Stimulated activated naive B cell treated with anti-CD40 and anti-IgM and Interleukin-4, amounts not matched to agents 10 μg/mL and 1 μg/mL and 100 μg/mL, for 72 hours (primary cell): ENCODE data around the gene EIF4E3.

Source experiments
- ATAC-seq, 2 donors: fragments of 150-1000 bp; cut with Tn5 transposase; replicated peaks; 2 replicates each; pipeline ENCODE4 v1.10.0; 2021; ENCODE audit warnings: moderate library complexity in 1 of 2
- DNase-seq: peaks from one replicate; pipeline ENCODE4 v3.0.0; 2021
- H3K27ac Mint-ChIP-seq: one replicate; pipeline ENCODE4 v1.8.0; 2022; ENCODE audit warnings: mild to moderate bottlenecking, mixed read lengths
- H3K27me3 Mint-ChIP-seq, 2 donors: one replicate each; pipeline ENCODE4 v1.8.0; 2022; ENCODE audit warnings: mixed read lengths in 2 of 2
- H3K36me3 Mint-ChIP-seq, 2 donors: one replicate each; pipeline ENCODE4 v1.8.0; 2022; ENCODE audit warnings: mixed read lengths in 2 of 2, mild to moderate bottlenecking in 1 of 2
- H3K4me1 Mint-ChIP-seq, 2 donors: one replicate each; pipeline ENCODE4 v1.8.0; 2022; ENCODE audit warnings: mixed read lengths in 2 of 2, mild to moderate bottlenecking in 1 of 2
- H3K4me3 Mint-ChIP-seq, 2 donors: one replicate each; pipeline ENCODE4 v1.8.0; 2022; ENCODE audit warnings: mild to moderate bottlenecking in 2 of 2, mixed read lengths in 2 of 2, moderate library complexity in 1 of 2
- H3K9me3 Mint-ChIP-seq, 2 donors: one replicate each; pipeline ENCODE4 v1.8.0; 2022; ENCODE audit warnings: mixed read lengths in 2 of 2, mild to moderate bottlenecking in 1 of 2

EIF4E3 gene

DNA sequence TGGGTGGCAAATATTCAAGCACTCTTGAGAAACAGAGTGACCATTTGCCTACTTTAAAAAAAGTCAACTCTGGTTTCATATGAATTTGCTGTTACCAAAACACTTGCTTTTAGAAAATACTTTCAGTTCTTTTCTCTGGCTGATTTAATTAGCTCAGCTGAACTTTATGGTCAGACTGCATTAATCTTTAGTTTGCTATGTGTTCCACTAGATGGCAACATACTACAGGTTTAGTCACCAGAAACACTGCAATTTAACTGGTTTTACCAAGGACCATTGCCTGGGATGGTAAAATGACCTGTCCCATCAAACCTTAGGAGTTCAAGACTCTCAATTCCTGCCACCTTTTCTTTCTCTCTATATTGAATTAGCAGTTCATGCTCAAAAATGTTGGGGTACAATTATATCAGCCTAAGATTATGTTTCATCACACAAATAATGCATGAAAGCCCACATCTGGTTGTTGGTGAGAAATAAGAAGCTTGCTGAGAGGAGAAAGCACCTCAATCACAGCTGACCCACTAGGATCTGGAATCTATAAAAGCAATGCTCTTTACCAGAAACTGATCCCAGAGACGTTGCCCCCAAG is 14.2 kb downstream of the EIF4E3 start:
- ATAC-seq: peak; percentile 74 to 80
- Mint-ChIP-seq H3K36me3 (no peaks in the 10 kb centered on the region), H3K27ac (no peak overlapping the region), H3K4me3 (no peak overlapping the region), H3K4me1 (peaks cover 2 to 5% of the 10 kb centered on the region in 2 donors), H3K27me3 (no peaks in the 10 kb centered on the region), H3K9me3 (no peaks in the 10 kb centered on the region)
- DNase-seq: no peak

DNA sequence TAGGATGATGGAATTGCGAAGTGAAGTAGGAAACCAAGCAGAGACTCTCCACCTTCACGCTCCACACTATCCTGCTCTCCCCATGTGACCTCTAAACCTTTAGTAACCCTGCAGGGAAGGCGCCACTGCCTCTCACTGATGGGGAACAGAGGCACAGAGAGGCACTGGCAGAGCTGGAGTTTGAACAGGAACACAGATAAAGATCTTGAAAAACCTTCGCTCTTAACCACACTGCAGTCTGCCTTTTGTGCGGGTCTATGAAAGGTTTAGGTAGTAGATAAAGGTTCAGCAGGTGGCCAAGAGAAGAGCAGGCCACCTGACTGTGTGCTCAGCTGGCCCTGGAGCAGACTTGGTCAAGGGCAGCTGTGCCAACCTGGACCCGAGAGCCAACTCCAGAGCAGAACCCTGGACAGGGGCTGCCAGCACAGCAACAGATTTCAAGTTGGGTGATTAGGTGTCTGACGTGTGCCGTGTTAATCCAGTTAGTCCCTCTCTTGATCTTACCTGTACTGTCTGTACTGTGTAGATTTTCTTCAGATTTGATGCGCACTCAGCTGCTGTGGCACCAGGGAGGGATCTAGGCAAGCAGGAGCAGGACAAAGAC is 15.2 kb downstream of the EIF4E3 start:
- Mint-ChIP-seq H3K27ac (peak overlapping the region; percentile 59), H3K27me3 (no peaks in the 10 kb centered on the region), H3K4me1 (peaks cover 2 to 5% of the 10 kb centered on the region in 2 donors), H3K4me3 (no peak overlapping the region), H3K9me3 (no peaks in the 10 kb centered on the region), H3K36me3 (no peaks in the 10 kb centered on the region)
- ATAC-seq (no peak), DNase-seq (no peak)

DNA sequence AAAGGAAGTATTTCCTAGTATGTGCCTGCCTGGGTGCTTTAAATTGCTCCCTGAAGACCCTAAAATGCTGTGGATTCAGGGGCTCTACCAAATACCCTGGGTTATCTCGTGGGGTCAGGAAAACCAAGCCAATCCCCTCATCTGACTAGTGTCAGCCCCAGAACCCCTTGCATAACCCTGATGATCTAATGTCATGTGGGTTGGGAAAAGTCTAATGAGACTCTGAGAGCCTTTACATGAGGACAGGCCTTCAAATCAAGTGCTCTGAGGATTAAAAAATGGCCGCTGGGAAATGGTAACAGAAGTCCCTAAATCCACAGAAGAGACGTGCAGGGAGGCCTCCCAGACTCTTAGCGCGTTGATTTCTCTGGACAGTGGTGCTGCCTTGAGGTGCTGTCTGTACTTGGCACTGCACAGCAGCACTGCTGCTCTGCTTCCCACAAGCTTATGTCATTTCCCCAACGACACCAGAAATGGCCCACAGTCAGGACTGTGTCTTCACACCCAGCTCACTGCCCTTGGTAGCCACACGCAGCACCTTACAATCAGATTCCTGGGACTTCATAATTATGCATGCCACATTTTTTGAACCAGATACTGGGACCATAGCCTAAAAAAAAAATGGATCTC is 16.6 kb downstream of the EIF4E3 start:
- Mint-ChIP-seq H3K9me3 (no peaks in the 10 kb centered on the region), H3K27me3 (no peaks in the 10 kb centered on the region), H3K27ac (no peak overlapping the region), H3K4me1 (peaks cover 2 to 5% of the 10 kb centered on the region in 2 donors), H3K4me3 (no peak overlapping the region), H3K36me3 (no peaks in the 10 kb centered on the region)
- DNase-seq (no peak), ATAC-seq (no peak)

DNA sequence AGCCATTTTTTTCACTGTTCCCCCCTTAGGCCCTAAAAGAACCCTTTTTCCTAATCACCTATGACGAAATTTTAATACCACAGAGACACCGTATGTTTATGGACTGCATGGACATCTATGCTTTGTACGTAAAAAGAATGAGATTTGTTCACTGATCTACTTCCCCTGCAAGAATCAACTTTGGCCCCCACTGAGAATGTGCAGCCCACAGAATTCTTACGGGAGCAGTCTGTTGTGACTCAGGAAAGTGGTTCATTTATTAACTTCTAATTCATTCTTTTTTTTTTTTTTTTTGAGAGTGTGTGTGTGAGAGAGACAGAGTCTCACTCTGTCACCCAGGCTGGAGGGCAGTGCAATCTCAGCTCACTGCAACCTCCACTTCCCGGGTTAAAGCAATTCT is 17.6 kb downstream of the EIF4E3 start:
- H3K4me1 Mint-ChIP-seq: peaks cover 2 to 6% of the 10 kb centered on the region in 2 donors
- no peaks in the 10 kb centered on the region for H3K27me3 Mint-ChIP-seq
- no peaks in the 10 kb centered on the region for H3K9me3 Mint-ChIP-seq
- DNase-seq: no peak
- H3K27ac Mint-ChIP-seq: no peak overlapping the region
- ATAC-seq: no peak
- no peaks in the 10 kb centered on the region for H3K36me3 Mint-ChIP-seq
- no peak overlapping the region for H3K4me3 Mint-ChIP-seq

DNA sequence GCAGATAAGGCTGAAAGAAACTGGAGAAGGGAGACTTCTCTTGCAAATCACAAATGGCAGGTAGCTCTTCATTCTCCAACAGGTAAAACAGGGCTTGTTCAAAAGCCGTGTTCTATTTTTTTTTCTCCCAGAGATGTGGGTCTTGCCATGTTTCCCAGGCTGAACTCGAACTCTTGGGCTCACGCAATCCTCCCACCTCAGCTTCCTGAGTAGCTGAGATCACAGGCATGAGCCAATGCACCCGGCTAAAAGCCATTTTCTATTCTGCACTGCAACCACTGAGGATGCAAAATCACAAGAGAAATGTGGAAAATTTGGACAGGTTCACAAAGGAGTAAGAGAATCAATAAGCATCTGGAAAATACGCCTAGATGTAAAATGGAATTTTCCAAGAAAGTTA is 19.5 kb downstream of the EIF4E3 start:
- H3K4me3 Mint-ChIP-seq: no peak overlapping the region
- DNase-seq (no peak), ATAC-seq (no peak)
- no peaks in the 10 kb centered on the region for H3K9me3 Mint-ChIP-seq
- no peak overlapping the region for H3K27ac Mint-ChIP-seq
- H3K36me3 Mint-ChIP-seq: no peaks in the 10 kb centered on the region
- H3K4me1 Mint-ChIP-seq: peaks cover 5 to 8% of the 10 kb centered on the region in 2 donors
- H3K27me3 Mint-ChIP-seq: no peaks in the 10 kb centered on the region

DNA sequence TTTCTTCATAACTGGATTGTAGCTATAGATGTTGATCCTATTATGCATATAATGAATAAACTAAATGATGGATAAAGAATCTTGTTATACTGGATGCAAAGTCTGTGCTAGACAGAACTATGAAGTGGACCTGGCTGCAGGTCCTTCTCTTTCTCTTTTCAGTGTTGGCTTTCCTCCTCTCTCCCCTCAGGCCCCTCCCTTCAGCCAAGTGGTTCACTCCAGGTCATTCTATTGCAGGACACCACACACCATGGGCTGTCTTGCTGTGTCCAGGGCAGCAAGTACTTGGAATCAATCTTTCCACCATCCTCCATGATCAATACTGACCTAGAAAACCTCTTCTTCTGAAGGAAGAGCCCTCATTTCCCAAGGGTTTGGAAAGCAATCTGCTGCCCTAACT is 20.3 kb downstream of the EIF4E3 start:
- Mint-ChIP-seq H3K4me3 (no peak overlapping the region), H3K4me1 (peaks cover 6 to 8% of the 10 kb centered on the region in 2 donors), H3K27ac (no peak overlapping the region), H3K36me3 (no peaks in the 10 kb centered on the region), H3K27me3 (no peaks in the 10 kb centered on the region), H3K9me3 (no peaks in the 10 kb centered on the region)
- DNase-seq: no peak
- no peak for ATAC-seq

DNA sequence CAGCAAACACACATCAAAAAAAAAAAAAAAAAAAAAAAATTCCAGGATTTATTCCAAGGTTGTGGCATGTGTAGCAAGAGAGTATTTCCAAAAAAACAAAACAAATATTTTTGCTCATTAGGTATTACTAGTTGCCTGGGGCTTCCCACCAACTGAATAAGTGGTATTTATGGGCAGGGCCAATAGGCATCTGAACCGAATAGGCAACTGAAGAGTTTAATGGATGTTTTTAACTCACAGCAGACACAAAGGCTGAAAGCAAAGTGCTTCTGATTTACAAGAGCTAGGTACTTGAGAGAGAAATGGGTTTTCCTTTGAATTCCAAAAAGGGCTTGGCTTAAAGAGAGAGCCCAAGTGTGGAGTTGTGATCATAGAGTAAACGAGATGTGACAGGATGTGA is 21.4 kb downstream of the EIF4E3 start:
- Mint-ChIP-seq H3K27me3 (no peaks in the 10 kb centered on the region), H3K36me3 (no peaks in the 10 kb centered on the region), H3K4me1 (peaks cover 5 to 8% of the 10 kb centered on the region in 2 donors), H3K9me3 (no peaks in the 10 kb centered on the region), H3K27ac (peak overlapping the region; percentile 11), H3K4me3 (no peak overlapping the region)
- DNase-seq (no peak), ATAC-seq (no peak)

DNA sequence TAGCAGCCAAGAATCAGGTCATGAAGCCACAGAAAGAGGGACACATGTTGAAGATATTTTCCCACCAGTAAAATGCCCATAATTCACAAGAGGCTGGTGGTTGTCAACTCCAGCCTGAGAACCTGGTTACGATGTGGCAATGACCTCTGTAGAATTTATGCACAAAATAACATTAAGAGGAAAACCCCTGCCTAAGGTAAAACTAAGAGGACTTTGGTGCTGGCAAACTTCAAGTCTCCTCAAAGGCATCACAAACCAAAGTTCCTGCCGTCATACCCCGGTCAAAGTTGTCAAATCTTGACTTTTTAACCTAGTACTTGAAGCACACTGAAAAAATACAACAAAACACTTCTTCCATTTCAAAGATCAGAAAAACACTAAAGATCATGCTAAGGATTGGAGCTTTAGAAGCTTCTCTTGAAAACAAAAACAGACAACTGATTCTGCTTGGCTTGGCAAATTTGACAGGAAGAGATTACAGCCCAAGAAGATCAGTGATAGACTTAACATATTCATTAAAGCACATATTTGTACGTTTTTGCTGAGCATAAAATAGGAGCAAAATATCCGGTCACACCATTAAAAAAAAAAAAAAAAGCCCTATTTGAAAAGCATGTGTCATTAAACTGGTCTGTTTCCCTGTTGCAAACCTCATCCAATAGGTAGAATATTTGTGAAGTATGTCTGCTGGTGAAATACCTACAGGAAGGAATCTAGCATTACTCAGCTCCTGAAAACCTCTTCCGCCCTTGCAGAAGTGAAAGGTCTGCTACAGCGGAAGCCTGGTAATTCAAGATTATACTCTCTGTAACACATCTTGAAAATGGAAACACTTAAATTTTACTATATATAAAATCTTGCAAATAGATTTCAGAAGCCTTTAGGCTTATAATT is 22.8 kb downstream of the EIF4E3 start:
- DNase-seq (no peak), ATAC-seq (peak; percentile 67 to 82)
- H3K9me3 Mint-ChIP-seq: no peaks in the 10 kb centered on the region
- peak overlapping the region; percentile 68 for H3K27ac Mint-ChIP-seq
- peaks cover 5 to 8% of the 10 kb centered on the region in 2 donors for H3K4me1 Mint-ChIP-seq
- peaks cover 1 to 3% of the 10 kb centered on the region in 2 donors for H3K36me3 Mint-ChIP-seq
- peak overlapping the region; percentile 26 to 61 for H3K4me3 Mint-ChIP-seq
- H3K27me3 Mint-ChIP-seq: no peaks in the 10 kb centered on the region

DNA sequence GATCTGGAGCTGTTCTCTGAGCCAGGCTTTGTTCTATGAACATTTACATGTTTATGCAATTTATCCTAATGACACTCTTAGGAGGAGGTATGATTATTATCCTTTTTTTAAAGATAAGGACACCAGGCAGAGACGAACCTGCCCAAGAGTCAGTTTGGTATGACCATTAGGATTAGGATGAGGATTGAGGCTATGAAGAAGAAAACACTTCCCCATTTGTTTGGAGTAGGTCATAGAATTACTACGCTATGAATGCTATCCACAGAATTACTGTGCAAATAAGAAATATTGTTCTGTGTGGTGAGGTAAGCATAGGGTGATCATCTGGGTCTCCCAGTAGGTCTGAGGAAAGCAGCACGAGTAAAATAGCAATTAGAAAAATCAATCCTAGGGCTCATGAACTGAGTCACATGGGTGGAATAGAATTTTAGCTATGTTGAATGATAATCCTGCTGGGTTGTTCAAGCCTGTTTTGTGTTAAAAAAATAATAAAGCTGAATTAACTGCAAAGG is 23.9 kb downstream of the EIF4E3 start:
- DNase-seq: no peak
- ATAC-seq: no peak

DNA sequence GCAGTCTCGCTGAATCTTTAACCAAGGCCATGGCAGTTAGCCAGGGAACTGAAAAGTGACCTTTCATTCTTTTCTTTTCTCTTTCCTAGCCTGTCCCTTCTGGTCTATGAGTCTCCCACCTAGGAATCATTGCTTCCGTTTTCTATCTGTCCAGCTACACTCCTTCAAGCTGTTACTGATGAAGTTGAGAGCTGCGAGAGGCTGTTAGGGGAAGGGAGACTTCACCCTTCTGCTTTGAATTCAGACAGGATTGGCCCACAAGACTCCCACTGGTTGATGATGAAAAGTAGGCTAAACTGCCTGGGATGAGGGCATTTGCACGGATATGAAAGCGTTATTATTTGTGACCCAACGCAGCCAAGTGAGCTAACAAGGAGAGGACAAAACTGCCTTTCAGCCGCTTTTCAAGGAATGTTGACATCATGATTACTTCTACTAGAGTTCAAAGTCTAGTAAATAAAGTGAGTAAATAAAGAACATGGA is 30.2 kb downstream of the EIF4E3 start:
- no peak overlapping the region for H3K4me3 Mint-ChIP-seq

More for the DNA sequence above, 23.9 kb downstream of the EIF4E3 start:
- Mint-ChIP-seq H3K27me3 (no peaks in the 10 kb centered on the region), H3K4me1 (peaks cover 5 to 8% of the 10 kb centered on the region in 2 donors), H3K9me3 (no peaks in the 10 kb centered on the region), H3K4me3 (no peak overlapping the region), H3K27ac (no peak overlapping the region), H3K36me3 (peaks cover 1 to 3% of the 10 kb centered on the region in 2 donors)

DNA sequence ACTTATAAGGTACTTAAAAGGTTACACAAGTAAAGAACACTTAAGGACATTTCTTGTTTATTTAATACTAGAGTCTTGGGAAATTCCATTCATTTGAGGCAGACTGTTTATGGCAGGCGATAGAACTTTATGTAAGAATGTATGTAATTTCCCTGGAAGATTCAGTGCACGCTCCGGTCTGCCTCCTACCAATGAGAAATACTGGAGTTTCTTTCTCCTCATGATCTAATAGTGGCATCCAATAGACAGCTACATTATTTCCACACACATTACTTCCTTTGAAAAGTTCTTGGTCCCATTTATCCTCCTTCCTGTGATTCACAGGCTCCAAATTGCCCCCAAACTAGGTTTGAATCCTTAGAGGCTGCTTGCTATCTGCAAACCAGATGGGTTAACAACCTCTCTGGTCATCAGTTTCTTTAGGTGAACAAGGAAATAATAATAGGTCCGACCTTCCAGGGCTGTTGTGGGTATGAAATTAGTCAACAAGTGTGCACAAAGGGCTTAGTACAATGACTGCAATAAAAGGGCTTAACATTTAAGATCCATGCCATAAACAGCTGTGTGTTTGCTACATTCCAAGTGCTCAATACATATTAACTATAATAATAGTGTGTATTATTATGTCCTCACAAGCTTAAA is 30.7 kb downstream of the EIF4E3 start:
- Mint-ChIP-seq H3K27me3 (no peaks in the 10 kb centered on the region), H3K4me3 (no peak overlapping the region), H3K9me3 (no peaks in the 10 kb centered on the region), H3K4me1 (no peaks in the 10 kb centered on the region), H3K27ac (no peak overlapping the region), H3K36me3 (peaks cover 1 to 3% of the 10 kb centered on the region in 2 donors)
- ATAC-seq: no peak
- no peak for DNase-seq

More for the DNA sequence above, 30.2 kb downstream of the EIF4E3 start:
- H3K27ac Mint-ChIP-seq: no peak overlapping the region
- H3K9me3 Mint-ChIP-seq: no peaks in the 10 kb centered on the region
- peaks cover 1 to 3% of the 10 kb centered on the region in 2 donors for H3K36me3 Mint-ChIP-seq
- H3K27me3 Mint-ChIP-seq: no peaks in the 10 kb centered on the region
- no peaks in the 10 kb centered on the region for H3K4me1 Mint-ChIP-seq
- no peak for DNase-seq
- no peak for ATAC-seq

DNA sequence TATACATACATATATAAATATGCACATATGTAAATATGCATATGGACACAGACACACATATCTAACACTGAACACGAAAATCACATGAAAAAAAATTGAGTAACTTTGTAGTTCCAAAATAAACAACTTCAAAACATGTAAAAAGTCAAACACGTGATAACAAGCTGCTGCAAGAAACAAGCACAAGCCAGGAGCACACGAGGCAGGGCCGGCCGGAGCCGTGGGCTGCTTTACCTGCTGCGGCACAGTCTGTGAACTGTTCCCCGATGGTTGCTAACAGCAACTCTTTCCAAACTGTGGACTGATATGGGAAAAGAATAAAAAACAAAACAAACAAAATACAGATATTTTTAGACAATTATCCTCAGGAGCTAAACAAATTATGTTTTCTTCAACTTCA is 31.6 kb downstream of the EIF4E3 start:
- DNase-seq: no peak
- H3K27ac Mint-ChIP-seq: no peak overlapping the region
- H3K27me3 Mint-ChIP-seq: no peaks in the 10 kb centered on the region
- ATAC-seq: no peak
- H3K4me3 Mint-ChIP-seq: no peak overlapping the region
- no peaks in the 10 kb centered on the region for H3K9me3 Mint-ChIP-seq
- peaks cover 1 to 3% of the 10 kb centered on the region in 2 donors for H3K36me3 Mint-ChIP-seq
- no peaks in the 10 kb centered on the region for H3K4me1 Mint-ChIP-seq

DNA sequence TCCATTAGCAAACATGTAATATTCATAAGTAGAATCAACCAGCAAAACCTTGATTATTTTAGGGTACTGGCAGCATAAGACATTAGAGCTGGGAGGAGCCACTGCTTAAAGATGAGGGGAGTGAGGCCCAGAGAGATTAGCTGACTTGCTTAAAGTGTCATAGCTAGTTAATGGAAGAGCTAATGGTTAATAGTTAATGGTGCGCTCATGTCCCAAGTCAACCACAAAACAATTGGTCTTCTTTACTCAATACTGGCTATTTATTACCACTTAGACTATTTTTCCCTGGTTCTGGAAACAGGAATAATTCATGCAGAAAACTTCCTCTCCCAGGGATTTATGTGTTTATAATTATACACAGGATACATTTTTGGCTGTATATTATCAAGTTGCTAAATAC is 33.1 kb downstream of the EIF4E3 start:
- ATAC-seq (no peak), DNase-seq (no peak)
- no peaks in the 10 kb centered on the region for H3K9me3 Mint-ChIP-seq
- no peaks in the 10 kb centered on the region for H3K4me1 Mint-ChIP-seq
- no peak overlapping the region for H3K27ac Mint-ChIP-seq
- no peaks in the 10 kb centered on the region for H3K36me3 Mint-ChIP-seq
- H3K27me3 Mint-ChIP-seq: no peaks in the 10 kb centered on the region
- no peak overlapping the region for H3K4me3 Mint-ChIP-seq
